HUES6 (cell line): ENCODE measurements around the gene KLF16.
A peak's percentile ranks its signal among the peaks of the same experiment; 100 is the strongest.

Source experiments
- H3K27ac ChIP-seq: 2 replicates; pipeline ENCODE4 v1.7.0; 2013; ENCODE audit warnings: low read depth, mild to moderate bottlenecking, low read length, inconsistent platforms
- H3K27me3 ChIP-seq: 2 replicates; pipeline ENCODE4 v1.6.1; 2013; ENCODE audit warnings: low read length; ENCODE audit not compliant: control insufficient read depth, insufficient read depth
- H3K36me3 ChIP-seq: 2 replicates; pipeline ENCODE4 v1.6.1; 2013; ENCODE audit warnings: low read length; ENCODE audit not compliant: control insufficient read depth, insufficient read depth
- H3K4me1 ChIP-seq: 2 replicates; pipeline ENCODE4 v1.6.1; 2013; ENCODE audit warnings: low read length; ENCODE audit not compliant: control insufficient read depth, insufficient read depth
- H3K4me3 ChIP-seq: 2 replicates; pipeline ENCODE4 v1.5.1; 2013; ENCODE audit warnings: low read depth, low read length
- H3K9ac ChIP-seq: one replicate; pipeline ENCODE4 v1.6.1; 2013; ENCODE audit warnings: mild to moderate bottlenecking, low read length
- H3K9me3 ChIP-seq: 2 replicates; pipeline ENCODE4 v1.6.1; 2013; ENCODE audit warnings: low read depth, low read length; ENCODE audit not compliant: control insufficient read depth, insufficient read depth

The KLF16 gene

DNA sequence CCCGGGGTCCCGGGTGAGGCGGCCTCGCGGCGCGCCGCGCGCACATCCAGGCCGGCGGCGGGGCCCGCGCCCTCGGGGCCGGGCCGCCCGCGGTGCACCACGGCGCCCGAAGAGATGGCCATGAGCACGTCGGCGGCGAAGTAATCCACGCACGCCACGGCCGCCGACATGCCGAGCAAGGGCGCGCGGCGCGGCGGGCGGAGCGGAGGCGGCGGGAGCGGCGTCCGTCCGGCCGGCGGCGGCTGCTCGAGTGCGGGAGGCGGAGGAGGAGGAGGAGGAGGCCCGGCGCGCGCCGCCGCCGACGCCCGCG is at the start of gene KLF16:
Gene KLF16 (minus strand): TSS at position 252 of the 310 bp plus-strand sequence. CDS start 82 bp downstream, at position 170.
- Histone ChIP-seq H3K27me3 (peaks cover 23% of the 10 kb centered on the region), H3K9ac (peak within 1 kb of the TSS; percentile 93), H3K4me1 (peaks cover 37% of the 10 kb centered on the region), H3K4me3 (peak within 1 kb of the TSS; percentile 89), H3K9me3 (no peaks in the 10 kb centered on the region), H3K36me3 (no peaks in the 10 kb centered on the region), H3K27ac (peak within 1 kb of the TSS; percentile 99)

DNA sequence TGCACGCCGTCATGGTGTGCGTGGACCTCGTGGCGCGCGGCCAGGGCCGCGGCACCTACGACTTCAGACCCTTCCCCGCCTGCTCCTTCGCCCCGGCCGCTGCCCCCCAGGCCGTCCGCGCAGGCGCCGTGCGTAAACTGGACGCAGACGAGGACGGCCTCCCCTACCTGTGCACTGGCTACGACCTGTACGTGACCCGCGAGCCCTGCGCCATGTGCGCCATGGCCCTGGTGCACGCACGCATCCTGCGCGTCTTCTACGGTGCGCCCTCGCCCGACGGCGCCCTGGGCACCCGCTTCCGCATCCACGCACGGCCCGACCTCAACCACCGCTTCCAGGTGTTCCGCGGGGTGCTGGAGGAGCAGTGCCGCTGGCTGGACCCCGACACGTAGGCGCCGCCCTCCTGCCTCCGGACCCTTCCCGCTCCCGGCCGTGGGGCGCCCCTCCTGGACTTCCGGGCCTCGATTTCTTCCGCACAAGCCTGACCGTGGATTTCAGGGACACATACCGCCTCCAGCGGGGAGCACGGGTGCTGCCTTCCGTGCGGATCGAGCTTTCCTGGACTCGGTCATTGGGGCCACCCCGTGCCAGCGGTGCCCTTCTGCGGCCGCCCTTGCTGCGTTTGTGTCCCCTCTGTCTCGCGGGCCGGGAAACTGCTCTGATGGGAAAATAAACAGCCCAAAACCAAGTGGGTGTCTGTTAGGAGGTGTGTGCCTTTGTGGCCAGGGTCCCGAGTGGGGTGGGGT is 49.6 kb upstream of the KLF16 start:
- Histone ChIP-seq H3K4me1 (no peaks in the 10 kb centered on the region), H3K36me3 (peaks cover 42% of the 10 kb centered on the region), H3K27me3 (no peaks in the 10 kb centered on the region), H3K9ac (no peak overlapping the region), H3K4me3 (no peak overlapping the region), H3K9me3 (no peaks in the 10 kb centered on the region), H3K27ac (no peak overlapping the region)

DNA sequence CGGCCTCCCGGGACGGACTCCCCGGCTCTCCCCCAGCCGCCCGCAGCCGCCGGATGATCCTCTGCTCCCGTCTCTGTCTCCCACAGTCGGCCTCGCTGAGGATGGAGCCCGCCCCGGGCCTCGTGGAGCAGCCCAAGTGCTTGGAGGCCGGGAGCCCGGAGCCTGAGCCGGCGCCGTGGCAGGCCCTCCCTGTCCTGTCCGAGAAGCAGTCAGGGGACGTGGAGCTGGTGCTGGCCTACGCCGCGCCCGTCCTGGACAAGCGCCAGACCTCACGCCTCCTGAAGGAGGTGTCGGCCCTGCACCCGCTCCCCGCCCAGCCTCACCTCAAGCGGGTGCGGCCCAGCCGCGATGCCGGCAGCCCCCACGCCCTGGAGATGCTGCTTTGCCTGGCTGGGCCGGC is 48.6 kb upstream of the KLF16 start:
- Histone ChIP-seq H3K4me3 (no peak overlapping the region), H3K27me3 (no peaks in the 10 kb centered on the region), H3K4me1 (peaks cover 6% of the 10 kb centered on the region; the same call in 1 of the 2 replicates), H3K9me3 (no peaks in the 10 kb centered on the region), H3K36me3 (peaks cover 35% of the 10 kb centered on the region), H3K27ac (no peak overlapping the region), H3K9ac (no peak overlapping the region)

DNA sequence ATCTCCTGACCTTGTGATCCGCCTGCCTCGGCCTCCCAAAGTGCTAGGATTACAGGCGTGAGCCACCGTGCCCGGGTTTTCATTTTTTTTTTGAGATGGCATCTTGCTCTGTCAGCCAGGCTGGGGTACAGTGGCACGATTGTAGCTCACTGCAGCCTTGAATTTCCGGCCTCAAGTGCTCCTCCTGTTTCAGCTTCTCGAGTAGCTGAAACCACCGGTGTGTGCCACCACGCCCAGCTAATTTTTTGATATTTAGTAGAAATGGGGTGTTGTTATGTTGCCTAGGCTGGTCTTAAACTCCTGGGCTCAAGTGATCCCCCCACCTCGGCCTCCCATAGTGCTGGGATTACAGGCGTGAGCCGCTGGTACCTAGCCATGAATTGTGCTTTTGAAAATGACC is 47.7 kb upstream of the KLF16 start:
- Histone ChIP-seq H3K27ac (no peak overlapping the region), H3K4me1 (peaks cover 7% of the 10 kb centered on the region; the same call in 1 of the 2 replicates), H3K27me3 (no peaks in the 10 kb centered on the region), H3K9me3 (no peaks in the 10 kb centered on the region), H3K4me3 (no peak overlapping the region), H3K9ac (no peak overlapping the region), H3K36me3 (peaks cover 34% of the 10 kb centered on the region)

DNA sequence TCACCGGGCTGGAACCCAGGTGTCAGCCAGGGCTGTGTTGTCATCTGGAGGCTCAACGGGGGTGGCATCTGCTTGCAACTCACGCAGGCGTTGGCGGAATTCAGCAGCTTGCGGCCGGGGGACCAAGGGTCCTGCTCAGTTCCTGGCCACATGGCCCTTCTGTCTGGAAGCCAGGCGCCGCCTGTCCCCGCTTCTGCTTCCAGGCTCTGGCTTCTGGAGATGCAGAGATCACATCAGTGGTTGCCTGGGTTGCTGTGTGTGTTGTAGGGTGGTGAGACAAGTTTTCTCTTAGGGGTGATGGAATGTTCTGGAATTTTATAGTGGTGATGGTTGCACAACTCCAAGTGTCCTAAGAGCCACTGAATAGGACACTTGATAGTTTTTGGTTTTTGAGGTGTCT is 46.8 kb upstream of the KLF16 start:
- no peaks in the 10 kb centered on the region for H3K9me3 ChIP-seq
- H3K36me3 ChIP-seq = peaks cover 35% of the 10 kb centered on the region
- no peak overlapping the region for H3K4me3 ChIP-seq
- H3K4me1 ChIP-seq = peaks cover 11% of the 10 kb centered on the region; the same call in 1 of the 2 replicates
- H3K9ac ChIP-seq = no peak overlapping the region
- no peak overlapping the region for H3K27ac ChIP-seq
- H3K27me3 ChIP-seq = no peaks in the 10 kb centered on the region

DNA sequence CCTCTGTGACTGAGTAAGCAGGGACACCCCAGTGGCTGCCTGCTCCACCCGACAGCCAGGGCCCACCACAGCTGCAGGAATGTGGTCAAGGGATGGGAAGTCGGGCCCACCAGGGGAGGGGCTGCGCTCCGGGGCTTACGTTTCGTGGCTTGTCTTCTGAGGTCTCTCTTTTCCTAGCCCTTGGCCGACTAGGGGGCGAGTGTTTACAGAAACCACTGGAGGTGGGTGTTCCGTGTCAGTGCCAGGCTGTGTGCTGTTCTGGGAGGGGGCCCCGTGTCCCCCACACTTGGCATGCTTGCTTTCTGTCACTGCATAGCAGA is 46.3 kb upstream of the KLF16 start:
- Histone ChIP-seq H3K9me3 (no peaks in the 10 kb centered on the region), H3K36me3 (peaks cover 33% of the 10 kb centered on the region), H3K4me3 (no peak overlapping the region), H3K27ac (no peak overlapping the region), H3K27me3 (no peaks in the 10 kb centered on the region), H3K9ac (no peak overlapping the region), H3K4me1 (peaks cover 11% of the 10 kb centered on the region; the same call in 1 of the 2 replicates)

DNA sequence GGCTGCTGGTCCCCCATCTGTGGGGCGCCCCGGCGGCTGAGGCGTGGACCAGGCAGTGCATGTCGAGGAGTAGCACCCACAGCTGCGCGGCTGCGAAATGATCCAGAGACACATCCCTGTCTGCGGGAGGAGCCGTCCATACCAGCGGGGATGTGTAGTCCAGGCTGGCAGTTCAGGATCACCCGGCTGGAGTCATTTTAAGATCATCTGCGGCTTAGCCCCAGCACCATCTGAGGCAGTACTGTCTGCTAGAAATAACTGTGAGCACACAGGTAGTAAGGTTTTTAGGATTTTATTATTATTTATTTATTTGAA is 44.9 kb upstream of the KLF16 start:
- peaks cover 29% of the 10 kb centered on the region for H3K36me3 ChIP-seq
- H3K27me3 ChIP-seq = no peaks in the 10 kb centered on the region
- H3K27ac ChIP-seq = 0 out of 2 replicates have a peak overlapping the region, but pooled peaks have one; percentile 2
- H3K9ac ChIP-seq = peak overlapping the region; percentile 26
- no peaks in the 10 kb centered on the region for H3K9me3 ChIP-seq
- no peak overlapping the region for H3K4me3 ChIP-seq
- peaks cover 16% of the 10 kb centered on the region; the same call in 1 of the 2 replicates for H3K4me1 ChIP-seq

DNA sequence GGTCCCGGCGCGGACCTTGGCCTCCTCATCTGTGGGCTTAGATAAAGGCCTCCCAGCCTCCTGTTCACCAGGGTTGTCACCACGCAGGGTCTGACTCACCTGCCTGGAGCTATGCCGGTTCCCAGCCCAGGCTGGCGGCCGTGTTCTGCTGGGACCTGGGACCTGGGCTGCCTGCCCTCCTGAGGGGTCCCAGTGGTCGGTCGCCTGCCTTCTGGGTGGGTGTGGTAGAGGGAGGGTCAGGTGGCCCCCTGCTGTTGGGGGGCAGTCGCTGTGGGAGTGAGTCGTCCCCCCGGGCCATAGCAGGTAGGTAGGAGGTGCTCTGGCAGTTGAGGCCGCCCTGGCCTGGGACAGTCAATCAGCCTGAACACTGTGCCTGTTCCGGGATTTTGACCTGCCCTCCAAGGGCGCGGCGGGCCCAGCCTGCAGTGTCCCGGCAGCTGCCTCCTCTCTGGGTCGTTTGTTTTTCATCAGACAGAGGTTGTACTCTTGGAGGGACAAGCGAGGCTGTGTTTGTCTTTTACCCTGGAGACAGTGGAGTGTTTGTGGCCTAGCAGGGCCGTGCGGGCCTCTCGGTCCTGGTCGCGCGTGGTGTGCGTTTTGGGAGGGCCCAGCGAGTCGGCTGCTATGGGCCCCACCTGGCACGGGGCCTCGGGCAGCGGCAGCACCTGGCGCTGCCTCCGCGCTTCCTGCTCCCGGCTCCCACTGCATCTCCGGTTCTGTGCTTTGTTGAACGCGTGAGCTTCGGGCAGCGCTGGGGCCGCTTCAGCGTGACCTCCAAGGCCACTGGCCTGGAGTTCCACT is 44.4 kb upstream of the KLF16 start:
- peak overlapping the region; percentile 26 for H3K9ac ChIP-seq

DNA sequence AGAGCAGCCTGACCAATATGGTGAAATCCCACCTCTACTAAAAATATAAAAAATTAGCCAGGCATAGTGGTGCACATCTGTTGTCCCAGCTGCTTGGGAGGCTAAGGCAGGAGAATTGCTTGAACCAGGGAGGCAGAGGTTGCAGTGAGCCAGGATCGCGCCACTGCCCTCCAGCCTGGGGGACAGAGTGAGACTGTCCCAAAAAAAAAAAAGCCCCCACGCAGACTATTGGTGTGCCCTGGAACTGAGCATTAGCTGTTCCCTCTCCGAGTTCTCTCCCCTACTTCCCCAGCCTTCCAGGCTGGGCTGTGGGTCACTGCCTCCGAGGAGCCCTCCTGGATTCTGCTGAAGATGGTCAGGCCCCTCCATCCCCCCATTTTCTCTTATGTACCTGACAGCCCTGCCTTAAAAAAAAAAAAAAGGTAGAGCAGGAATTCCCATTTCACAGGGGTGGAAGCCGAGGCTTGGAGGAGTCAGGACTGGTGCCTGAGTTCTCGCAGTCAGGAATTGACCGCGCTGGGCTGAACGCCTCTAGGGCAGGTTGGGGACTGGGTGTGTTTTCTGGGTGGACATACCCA is 43.7 kb upstream of the KLF16 start:
- H3K9ac ChIP-seq = peak overlapping the region; percentile 23
- peaks cover 16% of the 10 kb centered on the region; the same call in 1 of the 2 replicates for H3K4me1 ChIP-seq
- H3K9me3 ChIP-seq = no peaks in the 10 kb centered on the region

More for the DNA sequence above, 44.4 kb upstream of the KLF16 start:
- H3K36me3 ChIP-seq = peaks cover 24% of the 10 kb centered on the region
- H3K4me1 ChIP-seq = peaks cover 16% of the 10 kb centered on the region; the same call in 1 of the 2 replicates
- H3K27me3 ChIP-seq = no peaks in the 10 kb centered on the region
- peak overlapping the region; percentile 2; the same call in 1 of the 2 replicates for H3K27ac ChIP-seq
- H3K9me3 ChIP-seq = no peaks in the 10 kb centered on the region
- no peak overlapping the region; the same call in 1 of the 2 replicates for H3K4me3 ChIP-seq

DNA sequence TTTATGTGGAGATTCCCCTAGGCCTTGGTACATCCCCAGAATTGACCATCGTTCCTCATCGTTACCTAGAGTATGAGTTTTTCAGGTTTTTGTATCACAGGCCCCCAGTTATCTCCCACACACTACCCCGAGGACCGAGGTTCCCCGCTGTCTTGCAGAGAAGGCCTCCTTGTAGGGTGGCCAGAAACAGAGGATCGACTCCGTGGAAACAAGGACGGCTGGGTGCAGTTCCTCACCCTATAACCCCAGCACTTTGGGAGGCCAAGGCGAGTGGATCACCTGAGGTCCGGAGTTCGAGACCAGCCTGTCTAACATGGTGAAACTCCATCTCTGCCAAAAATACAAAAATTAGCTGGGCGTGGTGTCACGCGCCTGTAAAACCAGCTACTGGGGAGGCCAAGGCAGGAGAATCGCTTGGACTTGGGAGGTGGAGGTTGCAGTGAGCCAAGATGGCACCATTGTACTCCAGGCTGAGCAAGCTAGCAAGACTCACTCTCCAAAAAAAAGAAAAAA is 42.5 kb upstream of the KLF16 start:
- Histone ChIP-seq H3K27ac (peak overlapping the region; percentile 18; the same call in 1 of the 2 replicates), H3K4me1 (peaks cover 16% of the 10 kb centered on the region; the same call in 1 of the 2 replicates)

More for the DNA sequence above, 43.7 kb upstream of the KLF16 start:
- Histone ChIP-seq H3K27me3 (no peaks in the 10 kb centered on the region), H3K4me3 (no peak overlapping the region), H3K27ac (0 out of 2 replicates have a peak overlapping the region, but pooled peaks have one; percentile 2), H3K36me3 (peaks cover 21% of the 10 kb centered on the region; the same call in 1 of the 2 replicates)

More for the DNA sequence above, 42.5 kb upstream of the KLF16 start:
- Histone ChIP-seq H3K36me3 (peaks cover 18% of the 10 kb centered on the region; the same call in 1 of the 2 replicates), H3K9me3 (no peaks in the 10 kb centered on the region), H3K9ac (peak overlapping the region; percentile 84), H3K4me3 (peak overlapping the region; percentile 62), H3K27me3 (no peaks in the 10 kb centered on the region)
